H1 (cell line): Measurements from ENCODE around the gene P2RX7. TPM values are rescaled to one million over a fixed set of nuclear protein-coding genes. Genes with fewer than 3 reads are reported as not detected.

Experiments used
- CTCF ChIA-PET: fragments of 300-600 bp; sonication (Branson Sonifier 250); formaldehyde crosslinking; loops from one replicate; lab custom pipeline; 2021; ENCODE audit not compliant: partially characterized antibody; lab: Charles Lee
- POLR2A ChIA-PET: fragments of 300-600 bp; sonication (Branson Sonifier 250); formaldehyde crosslinking; loops from one replicate; lab custom pipeline; 2021; ENCODE audit warnings: inconsistent platforms; ENCODE audit not compliant: partially characterized antibody; lab: Charles Lee
- DNase-seq, 2 experiments: peaks; one replicate each; pipeline versions ENCODE4 v3.0.0 to v3.0.0-alpha.2; 2010 to 2022; ENCODE audit warnings: low spot score in 2 of 2, low read depth in 1 of 2, mixed read lengths in 1 of 2
- FAIRE-seq: peaks from 2 replicates; lab custom pipeline; 2011; peaks lifted over from hg19 to GRCh38; lab: Jason Lieb, UNC
- H2AFZ ChIP-seq: 2 replicates; pipeline ENCODE4 v1.8.1; 2012; ENCODE audit warnings: low read length, inconsistent platforms
- H2AK5ac ChIP-seq: 2 replicates; pipeline ENCODE4 v1.6.1; 2013; ENCODE audit warnings: low read depth, low read length
- H2BK120ac ChIP-seq: replicated peaks from 2 replicates; pipeline ENCODE3; 2013; ENCODE audit warnings: low read depth, low read length, inconsistent platforms
- H2BK12ac ChIP-seq: 2 replicates; pipeline ENCODE4 v1.6.1; 2013; ENCODE audit warnings: low read depth, low read length
- H2BK15ac ChIP-seq: 2 replicates; pipeline ENCODE4 v1.6.1; 2013; ENCODE audit warnings: low read length
- H2BK20ac ChIP-seq: 2 replicates; pipeline ENCODE4 v1.6.1; 2013; ENCODE audit warnings: low read length
- H2BK5ac ChIP-seq: 2 replicates; pipeline ENCODE4 v1.6.1; 2013; ENCODE audit warnings: low read depth, low read length
- H3K14ac ChIP-seq: 2 replicates; pipeline ENCODE4 v1.6.1; 2013; ENCODE audit warnings: inconsistent platforms; ENCODE audit not compliant: insufficient read length
- H3K18ac ChIP-seq: 2 replicates; pipeline ENCODE4 v1.6.1; 2013; ENCODE audit warnings: low read length; ENCODE audit errors: extremely low read depth
- H3K23ac ChIP-seq: 2 replicates; pipeline ENCODE4 v1.6.1; 2013; ENCODE audit warnings: inconsistent platforms; ENCODE audit not compliant: insufficient read length
- H3K23me2 ChIP-seq: 2 replicates; pipeline ENCODE4 v1.6.1; 2013; ENCODE audit warnings: low read depth, low read length
- H3K27ac ChIP-seq: 2 replicates; pipeline ENCODE4 v1.6.1; 2011; ENCODE audit warnings: low read depth, low read length, inconsistent platforms
- H3K27me3 ChIP-seq, 4 experiments: replicated peaks in 1 of 4; 1 replicate in 1 of 4; 2 replicates in 3 of 4; pipeline versions ENCODE4 v1.6.1 to v1.8.1; 2011 to 2013; ENCODE audit warnings: low read length in 3 of 4, mild to moderate bottlenecking in 3 of 4, inconsistent platforms in 2 of 4, mixed read lengths in 2 of 4, moderate library complexity in 1 of 4; ENCODE audit not compliant: control insufficient read depth in 3 of 4, insufficient read depth in 3 of 4; ENCODE audit errors: extremely low read depth in 1 of 4
- H3K36me3 ChIP-seq, 4 experiments: 2 replicates each; pipeline versions ENCODE4 v1.6.1 to v1.8.1; 2011 to 2013; ENCODE audit warnings: mild to moderate bottlenecking in 4 of 4, low read length in 3 of 4, moderate library complexity in 2 of 4, control low read depth in 1 of 4, inconsistent platforms in 1 of 4; ENCODE audit not compliant: insufficient read depth in 4 of 4, control insufficient read depth in 2 of 4
- H3K4ac ChIP-seq: replicated peaks from 2 replicates; pipeline ENCODE3; 2013; ENCODE audit warnings: low read length, low read depth, mixed read lengths, inconsistent platforms; ENCODE audit not compliant: insufficient read length
- H3K4me1 ChIP-seq, 4 experiments: replicated peaks in 1 of 4; 1 replicate in 1 of 4; 2 replicates in 3 of 4; pipeline versions ENCODE4 v1.6.1 to v1.8.1; 2011 to 2013; ENCODE audit warnings: low read length in 3 of 4, inconsistent platforms in 2 of 4, mixed read lengths in 1 of 4; ENCODE audit not compliant: insufficient read depth in 4 of 4, control insufficient read depth in 3 of 4
- H3K4me2 ChIP-seq, 2 experiments: 2 replicates each; pipeline versions ENCODE4 v1.6.1 to v1.8.1; 2011 to 2013; ENCODE audit warnings: low read depth in 2 of 2, low read length in 2 of 2, control low read depth in 1 of 2, inconsistent platforms in 1 of 2, mild to moderate bottlenecking in 1 of 2; ENCODE audit not compliant: insufficient read depth in 1 of 2
- H3K4me3 ChIP-seq, 4 experiments: fragments of 200-600, 300-600 bp in 1 of 4; sonication (generic), shearing (Covaris generic), sonication (Bioruptor Twin) in 1 of 4; 2 replicates each; pipeline versions ENCODE4 v1.5.1 to v1.8.1; 2011 to 2016; ENCODE audit warnings: low read length in 4 of 4, low read depth in 3 of 4, control low read depth in 2 of 4, inconsistent platforms in 2 of 4, mild to moderate bottlenecking in 2 of 4, mixed read lengths in 1 of 4, moderate library complexity in 1 of 4; ENCODE audit not compliant: insufficient read depth in 2 of 4; ENCODE audit errors: extremely low read depth in 1 of 4
- H3K56ac ChIP-seq: replicated peaks from 2 replicates; pipeline ENCODE3; 2013; ENCODE audit warnings: low read depth, mild to moderate bottlenecking, mixed read lengths, low read length, inconsistent platforms; ENCODE audit not compliant: insufficient read length
- H3K79me1 ChIP-seq: 2 replicates; pipeline ENCODE4 v1.6.1; 2013; ENCODE audit warnings: low read depth, low read length, control low read depth
- H3K79me2 ChIP-seq, 2 experiments: 2 replicates each; pipeline versions ENCODE4 v1.6.1 to v1.8.1; 2012 to 2013; ENCODE audit warnings: low read length in 2 of 2, mild to moderate bottlenecking in 2 of 2, inconsistent platforms in 1 of 2; ENCODE audit not compliant: insufficient read depth in 2 of 2, control insufficient read depth in 1 of 2
- H3K9ac ChIP-seq, 4 experiments: replicated peaks in 1 of 4; 1 replicate in 1 of 4; 2 replicates in 3 of 4; pipeline versions ENCODE4 v1.6.1 to v1.8.1; 2011 to 2013; ENCODE audit warnings: low read depth in 3 of 4, low read length in 3 of 4, control low read depth in 2 of 4, mild to moderate bottlenecking in 2 of 4, moderate library complexity in 2 of 4, inconsistent platforms in 1 of 4; ENCODE audit errors: extremely low read depth in 1 of 4
- H3K9me3 ChIP-seq, 2 experiments: 2 replicates each; pipeline versions ENCODE4 v1.6.1 to v1.8.1; 2012 to 2013; ENCODE audit warnings: mild to moderate bottlenecking in 2 of 2, moderate library complexity in 2 of 2, control low read depth in 1 of 2, inconsistent platforms in 1 of 2, low read depth in 1 of 2, low read length in 1 of 2, mixed read lengths in 1 of 2; ENCODE audit not compliant: insufficient read depth in 2 of 2
- H4K20me1 ChIP-seq, 2 experiments: replicated peaks in 1 of 2; 2 replicates each; pipeline versions ENCODE3 to v1.8.1; 2011 to 2013; ENCODE audit warnings: inconsistent platforms in 2 of 2, low read length in 2 of 2, mild to moderate bottlenecking in 1 of 2; ENCODE audit not compliant: insufficient read depth in 2 of 2, control insufficient read depth in 1 of 2
- H4K5ac ChIP-seq: 2 replicates; pipeline ENCODE4 v1.6.1; 2013; ENCODE audit warnings: low read length, low read depth, mixed read lengths, inconsistent platforms; ENCODE audit not compliant: insufficient read length
- H4K8ac ChIP-seq: 2 replicates; pipeline ENCODE4 v1.8.0; 2013; ENCODE audit warnings: mild to moderate bottlenecking, moderate library complexity, low read length, inconsistent platforms; ENCODE audit not compliant: insufficient read depth; ENCODE audit errors: extremely low read depth
- H4K91ac ChIP-seq: replicated peaks from 2 replicates; pipeline ENCODE3; 2013; ENCODE audit warnings: low read length, mixed read lengths, inconsistent platforms; ENCODE audit not compliant: insufficient read length
- ASH2L ChIP-seq: fragments of 200-600, 300-600 bp; sonication (generic); IDR thresholded peaks from one replicate; pipeline ENCODE4 v1.7.1; 2017; ENCODE audit warnings: low read length
- CEBPB ChIP-seq: IDR thresholded peaks from 2 replicates; pipeline ENCODE4 v1.6.1; 2012; ENCODE audit warnings: low read depth, low read length
- KDM4A ChIP-seq: IDR thresholded peaks from one replicate; pipeline ENCODE4 v1.7.1; 2012; ENCODE audit warnings: low read depth, mild to moderate bottlenecking, moderate library complexity, low read length, inconsistent platforms; ENCODE audit not compliant: severe bottlenecking
- KDM5A ChIP-seq: fragments of 200-600 bp; IDR thresholded peaks from 2 replicates; pipeline ENCODE4 v1.7.1; 2012; ENCODE audit warnings: mild to moderate bottlenecking, low read length, inconsistent platforms, mixed read lengths
- PHF8 ChIP-seq: fragments of 200-600 bp; sonication (generic); conservative IDR thresholded peaks from 2 replicates; pipeline ENCODE4 v1.7.1; 2012; ENCODE audit warnings: low read depth, mild to moderate bottlenecking, inconsistent platforms, low read length, moderate library complexity
- RBBP5 ChIP-seq: IDR thresholded peaks from 2 replicates; pipeline ENCODE4 v1.7.1; 2012; ENCODE audit warnings: low read depth, mild to moderate bottlenecking, inconsistent platforms, low read length, moderate library complexity, borderline replicate concordance
- RNF2 ChIP-seq: fragments of 200-900, 300-1000 bp; sonication (generic); IDR thresholded peaks from 2 replicates; pipeline ENCODE4 v1.7.1; 2016; ENCODE audit warnings: borderline replicate concordance, low read depth, mild to moderate bottlenecking, antibody characterized with exemption, low read length; ENCODE audit not compliant: poor library complexity, severe bottlenecking; ENCODE audit errors: missing control alignments
- RXRA ChIP-seq: IDR thresholded peaks from 2 replicates; pipeline ENCODE4 v1.6.1; 2011; ENCODE audit warnings: low read depth, mild to moderate bottlenecking, low read length, moderate library complexity; ENCODE audit not compliant: insufficient read depth
- SIX5 ChIP-seq: IDR thresholded peaks from 2 replicates; pipeline ENCODE4 v1.6.1; 2011; ENCODE audit warnings: mild to moderate bottlenecking, low read depth, low read length
- SP1 ChIP-seq: IDR thresholded peaks from 2 replicates; pipeline ENCODE4 v1.6.1; 2011; ENCODE audit warnings: low read depth, low read length
- WGBS, 2 experiments: shearing (Covaris generic) in 1 of 2; methylation state at CpG; one replicate each; pipeline versions ENCODE4 v1.1.6 to v1.1.7; 2013 to 2015; ENCODE audit warnings: low lambda C conversion rate in 2 of 2, mixed read lengths in 2 of 2, inconsistent platforms in 1 of 2, low coverage in 1 of 2, missing lambda C conversion rate in 1 of 2; ENCODE audit not compliant: insufficient replicate concordance in 2 of 2, insufficient coverage in 1 of 2, insufficient read length in 1 of 2; ENCODE audit errors: extremely low coverage in 1 of 2, missing lambda C conversion rate in 1 of 2; 5-methylcytosine and 5-hydroxymethylcytosine counted together
- polyA plus RNA-seq, 7 experiments: library from polyadenylated mRNA; depleted of rRNA in 3 of 7; stranded (reverse) in 5 of 7; unstranded in 2 of 7; fragments of >200 nt in 5 of 7; fragments of 200-250 nt in 2 of 7; gene quantifications; 1 replicate in 5 of 7; 2 replicates in 1 of 7; 4 replicates in 1 of 7; pipeline versions ENCODE4 v1.2.1 to v1.2.3, GENCODE V29; 2011 to 2013; ENCODE audit warnings: missing spikeins in 2 of 7, mixed read lengths in 2 of 7
- total RNA-seq: library from RNA; stranded (reverse); fragmentation: NEBNext Ultra II Directional; extraction: Animal tissue kit (Norgen Biotek cat#: 25700); gene quantifications from 2 replicates; pipeline ENCODE4 v1.2.1, GENCODE V29; 2021
- TF ChIP-seq, protein P1 (sequence below): IDR thresholded peaks from 2 replicates; pipeline ENCODE4 v1.6.1; 2012; ENCODE audit warnings: low read length, inconsistent platforms
- TF ChIP-seq, protein P2 (sequence below): IDR thresholded peaks from 2 replicates; pipeline ENCODE4 v1.6.1; 2011; ENCODE audit warnings: low read depth, mild to moderate bottlenecking, low read length; ENCODE audit not compliant: insufficient read depth

Gene P2RX7
- total and polyA plus RNA-seq, 2 of the 8 experiments (the other 6 are each of a cell fraction or from before 2014, with no cell fraction given): 0.38 to 0.56 TPM

DNA sequence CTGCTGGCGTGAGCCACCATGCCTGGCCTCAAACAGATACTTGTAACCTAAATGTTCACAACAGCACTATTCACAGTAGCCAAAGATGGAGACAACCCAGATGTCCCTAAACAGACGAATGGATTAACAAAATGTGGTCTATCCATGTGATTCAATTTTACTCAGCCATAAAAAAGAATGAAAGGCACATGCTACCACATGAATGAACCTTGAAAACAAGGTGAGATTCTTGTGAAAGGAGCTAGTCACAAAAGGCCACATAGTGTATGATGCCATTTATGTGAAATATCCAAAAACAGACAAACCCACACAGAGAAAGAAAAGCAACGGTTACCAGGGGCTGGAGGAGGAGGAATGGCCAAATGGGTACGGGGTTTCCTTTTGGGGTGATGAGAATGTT is 19.6 kb upstream of the P2RX7 start:
- H2AFZ ChIP-seq: no peak overlapping the region
- H3K4ac ChIP-seq: no peak overlapping the region
- H3K79me1 ChIP-seq: no peaks in the 10 kb centered on the region
- no peak overlapping the region for H3K56ac ChIP-seq
- no peak overlapping the region for H3K23ac ChIP-seq
- H4K20me1 ChIP-seq: no peaks in the 10 kb centered on the region
- H3K36me3 ChIP-seq: no peaks in the 10 kb centered on the region
- CTCF ChIA-PET: interaction anchor here (0.7 kb wide), 1 partner anchor 55 kb away, joined by 4 read pairs; no protein-coding TSS in a partner anchor
- H3K27ac ChIP-seq: no peak overlapping the region
- FAIRE-seq (no peak), DNase-seq (no peak)
- no peak overlapping the region for H2BK15ac ChIP-seq
- no peak overlapping the region for H3K9ac ChIP-seq
- no peak overlapping the region for H2BK20ac ChIP-seq
- H2AK5ac ChIP-seq: no peak overlapping the region
- H2BK5ac ChIP-seq: no peak overlapping the region
- H2BK12ac ChIP-seq: no peak overlapping the region
- no peak overlapping the region for H4K91ac ChIP-seq
- POLR2A ChIA-PET: no interaction called here
- no peak overlapping the region for H4K5ac ChIP-seq
- H3K79me2 ChIP-seq: no peaks in the 10 kb centered on the region
- H3K14ac ChIP-seq: no peak overlapping the region
- no peak overlapping the region for H3K4me2 ChIP-seq
- 80% methylated on average over 4 of the region's 4 CpGs; no CpG with 5 or more reads in 1 of the 2 experiments for WGBS, 2 experiments
- no peak overlapping the region for H3K4me3 ChIP-seq
- no peak overlapping the region for H4K8ac ChIP-seq
- H3K18ac ChIP-seq: no peak overlapping the region
- no peaks in the 10 kb centered on the region for H3K9me3 ChIP-seq
- H3K27me3 ChIP-seq: peaks cover 0 to 1% (median 0%) of the 10 kb centered on the region in 4 experiments; a peak in 1 of 7 replicates
- no peak overlapping the region for H2BK120ac ChIP-seq
- no peaks in the 10 kb centered on the region for H3K4me1 ChIP-seq
- H3K23me2 ChIP-seq: no peaks in the 10 kb centered on the region
- TF ChIP-seq SIX5 (no peak), RBBP5 (no peak), CEBPB (no peak), KDM5A (no peak), KDM4A (no peak), PHF8 (no peak), RXRA (no peak), RNF2 (no peak), ASH2L (no peak), SP1 (no peak)
- TF ChIP-seq, protein P1, sequence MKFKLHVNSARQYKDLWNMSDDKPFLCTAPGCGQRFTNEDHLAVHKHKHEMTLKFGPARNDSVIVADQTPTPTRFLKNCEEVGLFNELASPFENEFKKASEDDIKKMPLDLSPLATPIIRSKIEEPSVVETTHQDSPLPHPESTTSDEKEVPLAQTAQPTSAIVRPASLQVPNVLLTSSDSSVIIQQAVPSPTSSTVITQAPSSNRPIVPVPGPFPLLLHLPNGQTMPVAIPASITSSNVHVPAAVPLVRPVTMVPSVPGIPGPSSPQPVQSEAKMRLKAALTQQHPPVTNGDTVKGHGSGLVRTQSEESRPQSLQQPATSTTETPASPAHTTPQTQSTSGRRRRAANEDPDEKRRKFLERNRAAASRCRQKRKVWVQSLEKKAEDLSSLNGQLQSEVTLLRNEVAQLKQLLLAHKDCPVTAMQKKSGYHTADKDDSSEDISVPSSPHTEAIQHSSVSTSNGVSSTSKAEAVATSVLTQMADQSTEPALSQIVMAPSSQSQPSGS: no peak
- TF ChIP-seq, protein P2, sequence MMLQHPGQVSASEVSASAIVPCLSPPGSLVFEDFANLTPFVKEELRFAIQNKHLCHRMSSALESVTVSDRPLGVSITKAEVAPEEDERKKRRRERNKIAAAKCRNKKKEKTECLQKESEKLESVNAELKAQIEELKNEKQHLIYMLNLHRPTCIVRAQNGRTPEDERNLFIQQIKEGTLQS: no peak
